Peyer's patch (tissue), 4 donors: ENCODE results near the gene RAB17.

ENCODE experiments used
- POLR2A ChIP-seq, 2 donors: fragments of 450-650 bp; IDR thresholded peaks; one replicate each; pipeline ENCODE4 v1.5.1; 2017; ENCODE audit warnings: antibody characterized with exemption in 2 of 2, mild to moderate bottlenecking in 2 of 2, moderate library complexity in 2 of 2
- TF ChIP-seq, protein P1 (sequence below), 6 experiments: fragments of 450-650 bp in 4 of 6; fragments of 200-600 bp in 2 of 6; sonication (generic) in 1 of 6; IDR thresholded peaks; one replicate each; pipeline ENCODE4 v1.5.1; 2017 to 2019; ENCODE audit warnings: antibody characterized with exemption in 6 of 6, mild to moderate bottlenecking in 3 of 6, moderate library complexity in 1 of 6

DNA sequence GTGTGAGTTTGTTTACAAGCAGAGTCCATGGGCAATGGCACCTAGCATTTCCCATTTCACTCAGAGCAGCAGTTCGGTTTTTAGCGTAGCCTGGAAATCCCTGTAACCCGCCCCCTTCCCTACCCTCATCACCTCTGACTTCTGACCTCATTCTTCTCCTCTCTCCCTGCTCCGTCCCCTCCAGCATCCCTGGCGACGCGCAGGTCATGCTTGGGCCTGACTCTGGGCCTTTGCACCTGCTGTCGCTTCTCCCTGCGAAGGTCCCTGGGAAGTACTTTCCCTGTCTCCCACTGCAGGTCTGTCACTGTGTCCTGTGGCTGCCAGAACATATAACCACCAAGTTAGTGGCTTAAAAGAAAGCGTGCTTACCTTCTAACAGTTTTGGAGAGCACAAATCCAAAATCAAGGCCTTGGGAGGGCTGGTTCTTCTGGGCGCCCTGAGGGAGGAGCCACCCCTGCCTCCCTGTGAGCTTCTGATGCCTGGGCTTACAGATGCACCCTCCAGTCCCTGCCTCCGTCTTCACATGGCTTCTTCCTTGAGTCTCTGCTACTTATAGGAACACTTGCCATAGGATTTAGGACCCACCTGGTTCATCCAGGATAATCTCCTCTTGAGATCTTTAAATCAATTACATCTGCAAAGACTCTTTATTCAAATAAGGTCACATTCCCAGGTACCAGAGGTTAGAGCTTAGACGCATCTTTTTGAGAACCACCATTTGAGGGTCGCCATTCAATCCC, 8.1 kb upstream of the RAB17 start:
- TF ChIP-seq, protein P1, sequence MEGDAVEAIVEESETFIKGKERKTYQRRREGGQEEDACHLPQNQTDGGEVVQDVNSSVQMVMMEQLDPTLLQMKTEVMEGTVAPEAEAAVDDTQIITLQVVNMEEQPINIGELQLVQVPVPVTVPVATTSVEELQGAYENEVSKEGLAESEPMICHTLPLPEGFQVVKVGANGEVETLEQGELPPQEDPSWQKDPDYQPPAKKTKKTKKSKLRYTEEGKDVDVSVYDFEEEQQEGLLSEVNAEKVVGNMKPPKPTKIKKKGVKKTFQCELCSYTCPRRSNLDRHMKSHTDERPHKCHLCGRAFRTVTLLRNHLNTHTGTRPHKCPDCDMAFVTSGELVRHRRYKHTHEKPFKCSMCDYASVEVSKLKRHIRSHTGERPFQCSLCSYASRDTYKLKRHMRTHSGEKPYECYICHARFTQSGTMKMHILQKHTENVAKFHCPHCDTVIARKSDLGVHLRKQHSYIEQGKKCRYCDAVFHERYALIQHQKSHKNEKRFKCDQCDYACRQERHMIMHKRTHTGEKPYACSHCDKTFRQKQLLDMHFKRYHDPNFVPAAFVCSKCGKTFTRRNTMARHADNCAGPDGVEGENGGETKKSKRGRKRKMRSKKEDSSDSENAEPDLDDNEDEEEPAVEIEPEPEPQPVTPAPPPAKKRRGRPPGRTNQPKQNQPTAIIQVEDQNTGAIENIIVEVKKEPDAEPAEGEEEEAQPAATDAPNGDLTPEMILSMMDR (IDR thresholded peaks at IDR 0.05): no peak
- TF ChIP-seq POLR2A (IDR thresholded peaks at IDR 0.05): no peak
